ENCODE results near the gene ABCA7.

ABCA7 gene

DNA sequence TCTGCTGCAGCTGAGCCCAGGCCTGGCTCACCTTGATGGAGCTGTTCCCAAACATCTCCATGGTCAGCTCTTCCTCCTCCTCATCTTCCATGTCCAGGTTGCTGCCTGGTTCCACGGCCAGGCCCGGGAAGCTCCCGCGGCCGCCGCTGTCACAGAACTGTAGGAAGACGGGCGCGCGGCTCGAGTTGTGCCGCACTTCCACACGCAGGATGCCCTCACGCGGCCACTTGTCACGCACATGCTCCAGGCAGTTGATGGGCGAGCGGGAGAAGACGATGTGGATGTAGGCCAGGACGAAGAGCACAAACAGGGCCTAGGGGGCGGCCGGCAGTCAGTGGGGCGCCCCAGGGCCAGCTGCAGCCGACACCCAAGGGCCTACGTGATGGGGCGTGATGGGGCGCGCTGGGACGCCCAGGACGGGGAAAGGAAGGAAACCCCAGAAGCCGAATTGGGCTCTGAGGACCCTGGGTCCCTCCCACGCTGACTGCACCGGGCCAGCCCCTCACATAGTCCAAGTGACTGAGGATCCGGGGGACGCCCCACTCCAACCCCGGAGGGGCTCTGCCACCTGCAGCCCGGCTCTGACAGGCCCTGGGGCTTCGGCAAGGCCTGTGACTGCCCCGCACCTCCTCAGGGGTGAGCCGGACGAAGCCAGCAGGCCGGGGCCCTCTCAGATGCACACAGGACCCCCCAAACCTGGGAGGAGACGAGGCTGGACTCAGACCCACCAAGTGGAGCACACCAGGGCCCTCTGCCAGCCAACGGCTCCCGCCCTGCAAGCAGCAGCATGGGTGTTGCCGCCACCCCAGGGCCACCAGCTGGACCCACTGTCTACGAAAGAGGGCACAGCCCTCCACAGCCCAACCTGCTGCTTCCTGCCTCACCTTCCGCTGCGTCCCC, 25.5 kb upstream of the ABCA7 start:
- no peaks in the 10 kb centered on the region for H3K27me3 ChIP-seq (replicated peaks; ENCODE audit: control insufficient read depth, insufficient read depth, low read length)
- DNase-seq (ENCODE audit: low read depth), result no peak
- no peak overlapping the region for H3K4me3 ChIP-seq (ENCODE audit: low read length)
- H3K4me1 ChIP-seq (ENCODE audit: control insufficient read depth, insufficient read depth, low read length), result peaks cover 38% of the 10 kb centered on the region
- H3K9me3 ChIP-seq (ENCODE audit: control insufficient read depth, low read length), result no peaks in the 10 kb centered on the region
- H3K9ac ChIP-seq (ENCODE audit: low read length), result no peak overlapping the region
- peaks cover 23% of the 10 kb centered on the region for H3K36me3 ChIP-seq (ENCODE audit: control insufficient read depth, insufficient read depth, low read length, severe bottlenecking)

DNA sequence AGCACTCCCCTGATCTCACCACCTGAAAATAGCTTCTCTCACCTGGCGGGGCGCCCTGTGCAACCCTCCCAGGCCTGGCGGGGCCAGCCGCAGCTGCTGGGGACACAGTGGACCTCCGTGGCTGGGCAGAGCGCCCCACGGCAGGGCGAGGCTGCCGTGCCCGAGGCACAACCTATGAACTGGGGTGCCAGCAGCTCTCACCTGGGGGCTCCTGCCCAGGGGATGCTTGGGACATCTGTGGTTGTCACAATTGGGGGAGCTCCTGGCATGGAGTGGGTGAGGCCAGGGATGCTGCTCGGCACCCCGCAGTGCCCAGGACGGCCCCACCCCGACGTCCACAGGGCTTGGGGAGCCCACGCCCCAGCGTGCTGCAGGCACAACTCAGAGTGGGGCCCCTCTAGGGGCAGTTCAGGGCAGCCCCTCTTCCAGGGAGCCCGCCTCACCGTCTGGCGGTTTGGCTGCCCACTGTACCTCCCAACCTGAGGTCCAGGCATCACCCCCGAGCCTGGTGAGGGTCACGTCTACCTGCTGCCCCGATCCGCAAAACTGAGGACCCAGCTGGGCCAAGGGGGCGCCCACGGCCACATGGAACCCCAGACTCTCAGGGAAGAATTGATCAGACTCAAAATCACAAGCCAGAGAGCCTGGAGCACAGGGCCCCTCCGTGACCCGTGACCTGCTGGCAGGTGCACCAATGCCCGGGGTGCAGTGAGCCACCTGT, 24.7 kb upstream of the ABCA7 start:
- peaks cover 20% of the 10 kb centered on the region for H3K36me3 ChIP-seq (ENCODE audit: control insufficient read depth, insufficient read depth, low read length, severe bottlenecking)
- no peak for DNase-seq (ENCODE audit: low read depth)

DNA sequence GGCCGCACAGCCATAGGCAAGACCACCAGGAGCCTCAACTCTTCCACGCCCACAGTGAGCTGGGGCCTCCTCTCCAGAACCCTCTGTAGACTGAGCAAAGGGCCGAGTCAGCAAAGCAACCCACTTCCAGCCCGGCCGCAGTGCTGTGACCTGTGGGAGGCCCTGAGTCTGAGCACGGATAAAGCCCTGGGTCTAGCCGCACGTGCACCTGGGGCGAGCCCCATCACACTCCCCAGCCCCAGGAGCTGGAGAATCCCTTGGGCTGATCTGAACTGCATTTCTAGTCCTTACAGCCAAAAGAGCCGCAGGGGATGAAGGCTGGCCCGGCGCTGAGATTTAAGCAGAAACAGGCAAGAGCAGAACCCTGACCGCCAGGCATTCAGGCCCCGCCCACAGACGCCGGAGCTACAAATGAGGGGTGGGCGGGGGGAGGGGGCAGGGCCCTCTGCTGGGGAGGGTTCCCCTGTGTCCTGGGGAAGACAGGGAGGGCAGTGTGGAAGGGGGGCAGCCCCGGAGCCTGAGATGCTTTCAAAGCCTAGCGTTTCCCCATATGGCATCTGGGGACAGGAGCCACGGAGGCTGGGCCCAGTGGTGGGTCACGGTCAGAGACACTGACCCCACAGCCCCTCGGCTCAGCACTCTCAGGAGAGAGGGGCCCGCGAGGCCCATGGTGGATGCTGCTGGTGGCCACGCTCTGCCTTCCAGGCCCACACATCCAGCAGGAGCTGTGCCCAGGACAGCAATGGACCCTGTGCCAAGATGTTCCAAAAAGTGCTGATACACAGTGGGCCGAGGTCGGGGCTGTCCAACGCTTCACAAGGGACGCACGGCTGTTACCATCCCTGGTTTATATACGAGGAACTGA, 23.9 kb upstream of the ABCA7 start:
- Histone ChIP-seq H3K27me3 (replicated peaks; ENCODE audit: control insufficient read depth, insufficient read depth, low read length) (no peaks in the 10 kb centered on the region), H3K36me3 (ENCODE audit: control insufficient read depth, insufficient read depth, low read length, severe bottlenecking) (peaks cover 17% of the 10 kb centered on the region), H3K9me3 (ENCODE audit: control insufficient read depth, low read length) (no peaks in the 10 kb centered on the region), H3K4me3 (ENCODE audit: low read length) (no peak overlapping the region), H3K4me1 (ENCODE audit: control insufficient read depth, insufficient read depth, low read length) (peaks cover 40% of the 10 kb centered on the region), H3K9ac (ENCODE audit: low read length) (peak overlapping the region; percentile 45)
- no peak for DNase-seq (ENCODE audit: low read depth)

More for the DNA sequence above, 24.7 kb upstream of the ABCA7 start:
- H3K27me3 ChIP-seq (replicated peaks; ENCODE audit: control insufficient read depth, insufficient read depth, low read length), result no peaks in the 10 kb centered on the region
- peak overlapping the region; percentile 45 for H3K9ac ChIP-seq (ENCODE audit: low read length)
- peaks cover 40% of the 10 kb centered on the region for H3K4me1 ChIP-seq (ENCODE audit: control insufficient read depth, insufficient read depth, low read length)
- H3K4me3 ChIP-seq (ENCODE audit: low read length), result no peak overlapping the region
- no peaks in the 10 kb centered on the region for H3K9me3 ChIP-seq (ENCODE audit: control insufficient read depth, low read length)

DNA sequence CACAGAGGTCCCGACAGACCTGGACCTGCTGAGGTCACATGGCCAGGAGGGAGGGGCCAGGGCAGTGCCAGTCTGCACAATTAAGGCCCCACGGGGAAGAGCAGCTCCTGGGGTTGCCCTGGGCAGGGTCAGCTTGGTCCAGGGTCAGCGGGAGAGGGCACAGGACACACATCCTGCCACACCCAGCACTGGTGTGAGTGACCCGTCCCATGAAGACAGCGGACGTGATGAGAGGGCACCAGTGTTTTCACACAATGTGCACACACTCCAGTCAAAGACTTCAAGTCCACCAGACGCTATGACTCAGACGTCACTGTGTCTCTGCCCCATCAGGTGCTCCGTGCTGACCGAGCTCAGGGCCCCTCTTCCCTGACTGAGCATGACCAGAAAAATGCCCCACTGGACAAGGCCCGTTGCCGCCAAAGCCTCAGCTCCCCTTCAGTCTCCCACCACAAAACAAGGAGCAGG, 23.2 kb upstream of the ABCA7 start:
- Histone ChIP-seq H3K4me3 (ENCODE audit: low read length) (no peak overlapping the region), H3K9ac (ENCODE audit: low read length) (peak overlapping the region; percentile 51), H3K27me3 (replicated peaks; ENCODE audit: control insufficient read depth, insufficient read depth, low read length) (no peaks in the 10 kb centered on the region), H3K36me3 (ENCODE audit: control insufficient read depth, insufficient read depth, low read length, severe bottlenecking) (peaks cover 15% of the 10 kb centered on the region), H3K4me1 (ENCODE audit: control insufficient read depth, insufficient read depth, low read length) (peaks cover 40% of the 10 kb centered on the region), H3K9me3 (ENCODE audit: control insufficient read depth, low read length) (no peaks in the 10 kb centered on the region)
- DNase-seq (ENCODE audit: low read depth), result peak; percentile 47

DNA sequence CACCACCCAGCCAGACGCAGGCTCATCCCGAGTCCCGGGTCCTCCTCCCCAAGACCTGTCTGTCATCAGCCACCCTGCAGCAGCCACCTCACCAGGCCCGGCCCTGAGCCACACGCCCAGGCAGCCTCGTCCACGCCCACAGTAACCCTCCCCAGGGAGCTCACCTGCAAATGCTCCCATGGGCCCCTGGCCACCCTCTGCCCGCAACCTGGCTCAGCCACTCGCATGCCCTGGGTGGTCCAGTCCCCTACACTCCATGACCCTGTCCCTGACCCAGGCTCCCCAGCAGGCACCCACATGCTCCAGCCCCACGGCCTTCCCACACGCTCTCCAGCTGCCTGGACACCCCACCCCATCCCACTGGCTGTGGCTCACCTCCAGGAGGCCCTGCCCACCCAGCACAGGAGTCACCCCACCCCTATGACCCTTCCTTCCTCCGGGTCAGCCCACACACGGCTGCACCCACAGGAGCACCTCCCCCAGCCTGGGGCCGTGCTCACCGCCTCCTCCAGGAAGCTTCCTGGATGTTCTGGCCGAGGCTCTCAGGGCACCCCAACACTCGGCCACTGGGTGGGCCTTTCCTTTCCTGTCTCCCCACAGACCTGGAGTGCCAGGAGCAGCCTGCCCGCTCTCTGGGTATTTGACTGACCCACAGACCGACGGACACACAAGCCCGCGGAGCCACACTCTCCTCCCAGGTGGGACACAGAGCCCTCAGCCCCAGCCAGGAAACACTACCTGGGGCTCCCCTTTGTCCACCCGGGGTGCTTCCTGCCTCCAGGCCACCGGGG, 22.6 kb upstream of the ABCA7 start:
- Histone ChIP-seq H3K4me3 (ENCODE audit: low read length) (peak overlapping the region; percentile 8), H3K36me3 (ENCODE audit: control insufficient read depth, insufficient read depth, low read length, severe bottlenecking) (peaks cover 12% of the 10 kb centered on the region), H3K27me3 (replicated peaks; ENCODE audit: control insufficient read depth, insufficient read depth, low read length) (no peaks in the 10 kb centered on the region), H3K4me1 (ENCODE audit: control insufficient read depth, insufficient read depth, low read length) (peaks cover 40% of the 10 kb centered on the region), H3K9ac (ENCODE audit: low read length) (peak overlapping the region; percentile 51), H3K9me3 (ENCODE audit: control insufficient read depth, low read length) (no peaks in the 10 kb centered on the region)
- no peak for DNase-seq (ENCODE audit: low read depth)

DNA sequence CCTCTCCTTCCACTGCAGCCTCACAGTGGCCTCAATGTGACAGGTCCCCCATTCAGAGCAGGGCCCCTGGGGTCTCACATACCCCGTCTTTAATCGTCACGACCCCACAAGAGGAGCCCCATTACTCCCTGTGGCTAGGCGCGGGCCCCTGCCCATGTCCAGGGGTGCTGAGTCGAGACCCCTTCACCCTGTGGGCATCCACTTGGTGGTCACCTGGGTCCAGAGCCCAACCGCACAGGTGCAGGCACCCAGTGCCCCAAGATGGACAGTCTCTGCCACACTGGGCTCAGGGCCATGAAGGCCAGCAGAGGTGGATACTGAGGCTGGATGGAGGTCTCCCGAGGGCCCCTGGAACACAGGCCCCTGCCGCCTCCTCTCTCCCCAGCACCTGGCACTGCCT, 22.0 kb upstream of the ABCA7 start:
- Histone ChIP-seq H3K4me3 (ENCODE audit: low read length) (no peak overlapping the region), H3K36me3 (ENCODE audit: control insufficient read depth, insufficient read depth, low read length, severe bottlenecking) (peaks cover 11% of the 10 kb centered on the region), H3K9ac (ENCODE audit: low read length) (peak overlapping the region; percentile 56), H3K9me3 (ENCODE audit: control insufficient read depth, low read length) (no peaks in the 10 kb centered on the region), H3K27me3 (replicated peaks; ENCODE audit: control insufficient read depth, insufficient read depth, low read length) (no peaks in the 10 kb centered on the region), H3K4me1 (ENCODE audit: control insufficient read depth, insufficient read depth, low read length) (peaks cover 40% of the 10 kb centered on the region)
- DNase-seq (ENCODE audit: low read depth), result no peak

DNA sequence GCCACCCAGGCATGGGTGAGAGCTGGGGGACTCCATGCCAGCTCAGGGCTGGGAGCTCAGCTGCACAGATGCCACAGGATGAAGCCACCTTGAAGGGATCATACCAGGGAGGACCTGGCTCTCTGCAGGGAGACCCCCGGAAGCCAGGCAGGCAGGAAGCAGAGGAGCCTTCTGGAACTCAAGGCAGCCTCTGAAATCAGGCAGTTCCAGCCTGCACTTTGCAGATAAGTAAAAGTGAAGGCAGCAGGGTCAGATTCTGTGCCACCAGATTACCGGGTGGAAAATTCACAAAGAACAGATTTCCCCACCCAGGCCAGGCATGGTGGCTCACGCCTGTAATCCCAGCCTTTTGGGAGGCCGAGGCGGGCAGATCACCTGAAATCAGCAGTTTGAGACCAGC, 21.5 kb upstream of the ABCA7 start:
- peak overlapping the region; percentile 56 for H3K9ac ChIP-seq (ENCODE audit: low read length)

DNA sequence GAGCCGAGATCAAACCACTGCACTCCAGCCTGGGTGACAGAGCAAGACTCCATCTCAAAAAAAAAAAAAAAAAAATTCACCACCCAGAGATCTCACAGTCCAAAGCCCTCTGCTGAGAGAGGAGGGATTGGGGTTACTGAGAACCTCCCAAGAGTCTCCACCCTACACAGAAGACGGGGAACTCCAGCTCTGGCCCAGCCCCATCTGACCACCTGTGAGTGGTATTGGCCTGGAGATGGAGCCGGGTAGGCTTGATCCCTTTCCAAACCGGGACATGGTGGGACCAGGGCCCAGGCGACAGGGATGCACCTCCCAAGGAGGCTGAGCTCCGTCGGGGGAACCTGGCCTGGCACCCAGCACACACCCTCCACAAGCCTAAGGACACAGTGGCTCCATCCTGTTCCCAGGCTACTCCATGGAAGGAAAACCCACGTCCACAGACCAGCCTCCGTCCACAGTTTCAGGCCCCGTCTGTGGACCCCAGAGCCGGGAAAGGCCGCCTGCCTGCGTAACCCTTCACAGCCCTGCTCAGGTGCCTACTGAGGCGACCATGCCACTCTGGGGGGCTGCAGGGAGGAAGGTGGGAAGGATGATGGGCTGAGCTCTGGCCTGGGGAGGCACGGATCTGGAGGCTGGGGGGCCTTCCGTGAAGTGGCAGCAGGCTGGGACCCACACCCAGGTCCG, 20.8 kb upstream of the ABCA7 start:
- no peak for DNase-seq (ENCODE audit: low read depth)
- Histone ChIP-seq H3K27me3 (replicated peaks; ENCODE audit: control insufficient read depth, insufficient read depth, low read length) (no peaks in the 10 kb centered on the region), H3K9me3 (ENCODE audit: control insufficient read depth, low read length) (no peaks in the 10 kb centered on the region), H3K4me3 (ENCODE audit: low read length) (peak overlapping the region; percentile 93), H3K4me1 (ENCODE audit: control insufficient read depth, insufficient read depth, low read length) (peaks cover 43% of the 10 kb centered on the region), H3K9ac (ENCODE audit: low read length) (peak overlapping the region; percentile 96), H3K36me3 (ENCODE audit: control insufficient read depth, insufficient read depth, low read length, severe bottlenecking) (no peaks in the 10 kb centered on the region)

More for the DNA sequence above, 21.5 kb upstream of the ABCA7 start:
- peaks cover 43% of the 10 kb centered on the region for H3K4me1 ChIP-seq (ENCODE audit: control insufficient read depth, insufficient read depth, low read length)
- peaks cover 7% of the 10 kb centered on the region for H3K36me3 ChIP-seq (ENCODE audit: control insufficient read depth, insufficient read depth, low read length, severe bottlenecking)
- H3K27me3 ChIP-seq (replicated peaks; ENCODE audit: control insufficient read depth, insufficient read depth, low read length), result no peaks in the 10 kb centered on the region
- peak overlapping the region; percentile 93 for H3K4me3 ChIP-seq (ENCODE audit: low read length)
- DNase-seq (ENCODE audit: low read depth), result no peak
- no peaks in the 10 kb centered on the region for H3K9me3 ChIP-seq (ENCODE audit: control insufficient read depth, low read length)

DNA sequence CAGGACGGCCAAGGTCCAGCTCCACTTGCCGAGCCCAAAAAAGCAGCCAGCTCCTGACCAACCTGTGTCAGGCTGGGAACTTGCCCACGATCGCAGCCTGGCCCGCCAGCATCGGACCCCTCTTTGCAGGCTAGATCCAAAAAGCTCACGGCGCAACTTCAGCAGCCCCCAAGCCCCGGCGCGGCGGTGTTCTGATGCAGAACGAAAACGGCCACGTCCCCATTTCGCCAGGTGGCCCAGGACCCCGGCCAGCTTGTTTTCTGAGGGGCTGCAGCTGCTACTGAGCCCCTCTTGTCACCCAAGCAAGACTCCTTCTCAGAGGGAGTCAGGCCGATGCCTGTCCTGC, 20.3 kb upstream of the ABCA7 start:
- H3K27me3 ChIP-seq (replicated peaks; ENCODE audit: control insufficient read depth, insufficient read depth, low read length), result no peaks in the 10 kb centered on the region
- peak overlapping the region; percentile 93 for H3K4me3 ChIP-seq (ENCODE audit: low read length)
- no peaks in the 10 kb centered on the region for H3K9me3 ChIP-seq (ENCODE audit: control insufficient read depth, low read length)
- H3K36me3 ChIP-seq (ENCODE audit: control insufficient read depth, insufficient read depth, low read length, severe bottlenecking), result no peaks in the 10 kb centered on the region
- no peak for DNase-seq (ENCODE audit: low read depth)
- peak overlapping the region; percentile 96 for H3K9ac ChIP-seq (ENCODE audit: low read length)
- H3K4me1 ChIP-seq (ENCODE audit: control insufficient read depth, insufficient read depth, low read length), result peaks cover 43% of the 10 kb centered on the region

Data from adipocyte (in vitro differentiated cells).